ENCODE measurements around the gene PCDHA4. TPM values are rescaled to one million over a fixed set of nuclear protein-coding genes. Genes with fewer than 3 reads are reported as not detected.
A peak's percentile ranks its signal among the peaks of the same experiment; 100 is the strongest.
"Not testable (repeated sequence)": the region's sequence is repeated elsewhere in the genome, so short reads cannot be mapped to it uniquely, and the experiment has no call there.

The PCDHA4 gene
- total and polyA plus RNA-seq, 2 experiments from 2014 or later, result 1.8 to 12.5 TPM

DNA sequence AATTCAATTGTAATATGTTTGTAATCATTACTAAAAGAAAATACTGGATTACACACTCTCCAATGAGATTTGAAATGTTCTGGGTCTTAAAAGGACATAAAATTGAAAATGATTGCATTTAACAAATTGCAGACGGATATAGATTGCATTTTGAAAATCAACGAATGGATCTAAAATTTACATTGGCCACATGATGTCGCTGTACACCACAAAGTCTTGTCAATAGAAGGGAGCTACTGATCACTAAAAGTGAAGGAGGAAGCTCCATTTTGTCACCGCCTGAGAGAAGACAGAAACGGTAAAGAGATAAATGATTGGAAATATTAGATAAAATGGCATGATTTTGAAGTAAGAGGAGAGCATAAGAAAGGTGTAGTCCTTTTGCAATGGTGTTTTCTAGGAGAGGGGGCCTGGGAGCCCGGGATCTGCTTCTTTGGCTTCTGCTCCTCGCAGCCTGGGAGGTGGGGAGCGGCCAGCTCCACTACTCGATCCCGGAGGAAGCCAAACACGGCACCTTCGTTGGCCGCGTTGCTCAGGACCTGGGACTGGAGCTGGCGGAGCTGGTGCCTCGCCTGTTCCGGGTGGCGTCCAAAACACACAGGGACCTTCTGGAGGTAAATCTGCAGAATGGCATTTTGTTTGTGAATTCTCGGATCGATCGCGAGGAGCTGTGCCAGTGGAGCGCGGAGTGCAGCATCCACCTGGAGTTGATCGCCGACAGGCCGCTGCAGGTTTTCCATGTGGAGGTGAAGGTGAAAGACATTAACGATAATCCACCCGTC lies 20.8 kb upstream of the PCDHA4 start, which contains the start of gene PCDHA1:
Gene PCDHA1 (plus strand): TSS at position 236 of the 782 bp plus-strand sequence.
- Histone ChIP-seq H3K27me3 (ENCODE audit: insufficient read depth) (no peaks in the 10 kb centered on the region), H3K4me3 (no peak within 1 kb of the TSS), H3K4me1 (ENCODE audit: insufficient read depth) (no peaks in the 10 kb centered on the region), H3K36me3 (ENCODE audit: insufficient read depth) (no peaks in the 10 kb centered on the region; the same call in 1 of the 2 replicates), H3K9me2 (ENCODE audit: insufficient read depth) (no peaks in the 10 kb centered on the region), H3K79me2 (replicated peaks; ENCODE audit: insufficient read depth) (no peaks in the 10 kb centered on the region), H4K20me1 (replicated peaks; ENCODE audit: insufficient read depth) (no peaks in the 10 kb centered on the region), H3K4me2 (no peak within 1 kb of the TSS), H3K27ac (ENCODE audit: low read depth) (no peak within 1 kb of the TSS), H2AFZ (peak within 1 kb of the TSS; percentile 81), H3F3A (replicated peaks; ENCODE audit: low read depth) (no peaks in the 10 kb centered on the region)
- ATAC-seq, result peak; percentile 25; the same call in 2 of the 3 replicates
- Mint-ChIP-seq H3K27ac (no peak within 1 kb of the TSS), H3K36me3 (ENCODE audit: low read depth) (peaks cover 27% of the 10 kb centered on the region), H3K4me3 (no peak within 1 kb of the TSS), H3K9me3 (peaks cover 73% of the 10 kb centered on the region), H3K4me1 (no peaks in the 10 kb centered on the region), H3K27me3 (ENCODE audit: insufficient read depth, low read depth, poor library complexity) (no peaks in the 10 kb centered on the region)
- DNase-seq (ENCODE audit: low spot score), result peak; percentile 80
- no peak for TF ChIP-seq POLR2AphosphoS5 (IDR thresholded peaks at IDR 0.05; ENCODE audit: low read depth)
- TF ChIP-seq, protein P1, sequence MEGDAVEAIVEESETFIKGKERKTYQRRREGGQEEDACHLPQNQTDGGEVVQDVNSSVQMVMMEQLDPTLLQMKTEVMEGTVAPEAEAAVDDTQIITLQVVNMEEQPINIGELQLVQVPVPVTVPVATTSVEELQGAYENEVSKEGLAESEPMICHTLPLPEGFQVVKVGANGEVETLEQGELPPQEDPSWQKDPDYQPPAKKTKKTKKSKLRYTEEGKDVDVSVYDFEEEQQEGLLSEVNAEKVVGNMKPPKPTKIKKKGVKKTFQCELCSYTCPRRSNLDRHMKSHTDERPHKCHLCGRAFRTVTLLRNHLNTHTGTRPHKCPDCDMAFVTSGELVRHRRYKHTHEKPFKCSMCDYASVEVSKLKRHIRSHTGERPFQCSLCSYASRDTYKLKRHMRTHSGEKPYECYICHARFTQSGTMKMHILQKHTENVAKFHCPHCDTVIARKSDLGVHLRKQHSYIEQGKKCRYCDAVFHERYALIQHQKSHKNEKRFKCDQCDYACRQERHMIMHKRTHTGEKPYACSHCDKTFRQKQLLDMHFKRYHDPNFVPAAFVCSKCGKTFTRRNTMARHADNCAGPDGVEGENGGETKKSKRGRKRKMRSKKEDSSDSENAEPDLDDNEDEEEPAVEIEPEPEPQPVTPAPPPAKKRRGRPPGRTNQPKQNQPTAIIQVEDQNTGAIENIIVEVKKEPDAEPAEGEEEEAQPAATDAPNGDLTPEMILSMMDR (conservative IDR thresholded peaks at IDR 0.05; ENCODE audit: low read depth in 2 of 2), result peak; percentile 76

DNA sequence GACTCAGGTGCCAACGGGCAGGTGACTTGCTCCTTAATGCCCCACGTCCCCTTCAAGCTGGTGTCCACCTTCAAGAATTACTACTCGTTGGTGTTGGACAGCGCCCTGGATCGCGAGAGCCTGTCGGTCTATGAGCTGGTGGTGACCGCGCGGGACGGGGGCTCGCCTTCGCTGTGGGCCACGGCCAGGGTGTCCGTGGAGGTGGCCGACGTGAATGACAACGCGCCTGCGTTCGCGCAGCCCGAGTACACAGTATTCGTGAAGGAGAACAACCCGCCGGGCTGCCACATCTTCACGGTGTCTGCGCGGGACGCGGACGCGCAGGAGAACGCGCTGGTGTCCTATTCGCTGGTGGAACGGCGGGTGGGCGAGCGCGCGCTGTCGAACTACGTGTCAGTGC lies 19.4 kb upstream of the PCDHA4 start:
- not testable (repeated sequence) for H3K27ac ChIP-seq (ENCODE audit: low read depth); H3K27ac Mint-ChIP-seq; H3K27me3 Mint-ChIP-seq (ENCODE audit: insufficient read depth, low read depth, poor library complexity); ATAC-seq; DNase-seq (ENCODE audit: low spot score); H3K9me2 ChIP-seq (ENCODE audit: insufficient read depth); H2AFZ ChIP-seq; H3K79me2 ChIP-seq (replicated peaks; ENCODE audit: insufficient read depth); H3K4me3 Mint-ChIP-seq; H4K20me1 ChIP-seq (replicated peaks; ENCODE audit: insufficient read depth); H3F3A ChIP-seq (replicated peaks; ENCODE audit: low read depth); H3K36me3 ChIP-seq (ENCODE audit: insufficient read depth); H3K4me2 ChIP-seq; H3K4me1 ChIP-seq (ENCODE audit: insufficient read depth); H3K27me3 ChIP-seq (ENCODE audit: insufficient read depth); H3K4me3 ChIP-seq; H3K4me1 Mint-ChIP-seq
- TF ChIP-seq, protein P2, sequence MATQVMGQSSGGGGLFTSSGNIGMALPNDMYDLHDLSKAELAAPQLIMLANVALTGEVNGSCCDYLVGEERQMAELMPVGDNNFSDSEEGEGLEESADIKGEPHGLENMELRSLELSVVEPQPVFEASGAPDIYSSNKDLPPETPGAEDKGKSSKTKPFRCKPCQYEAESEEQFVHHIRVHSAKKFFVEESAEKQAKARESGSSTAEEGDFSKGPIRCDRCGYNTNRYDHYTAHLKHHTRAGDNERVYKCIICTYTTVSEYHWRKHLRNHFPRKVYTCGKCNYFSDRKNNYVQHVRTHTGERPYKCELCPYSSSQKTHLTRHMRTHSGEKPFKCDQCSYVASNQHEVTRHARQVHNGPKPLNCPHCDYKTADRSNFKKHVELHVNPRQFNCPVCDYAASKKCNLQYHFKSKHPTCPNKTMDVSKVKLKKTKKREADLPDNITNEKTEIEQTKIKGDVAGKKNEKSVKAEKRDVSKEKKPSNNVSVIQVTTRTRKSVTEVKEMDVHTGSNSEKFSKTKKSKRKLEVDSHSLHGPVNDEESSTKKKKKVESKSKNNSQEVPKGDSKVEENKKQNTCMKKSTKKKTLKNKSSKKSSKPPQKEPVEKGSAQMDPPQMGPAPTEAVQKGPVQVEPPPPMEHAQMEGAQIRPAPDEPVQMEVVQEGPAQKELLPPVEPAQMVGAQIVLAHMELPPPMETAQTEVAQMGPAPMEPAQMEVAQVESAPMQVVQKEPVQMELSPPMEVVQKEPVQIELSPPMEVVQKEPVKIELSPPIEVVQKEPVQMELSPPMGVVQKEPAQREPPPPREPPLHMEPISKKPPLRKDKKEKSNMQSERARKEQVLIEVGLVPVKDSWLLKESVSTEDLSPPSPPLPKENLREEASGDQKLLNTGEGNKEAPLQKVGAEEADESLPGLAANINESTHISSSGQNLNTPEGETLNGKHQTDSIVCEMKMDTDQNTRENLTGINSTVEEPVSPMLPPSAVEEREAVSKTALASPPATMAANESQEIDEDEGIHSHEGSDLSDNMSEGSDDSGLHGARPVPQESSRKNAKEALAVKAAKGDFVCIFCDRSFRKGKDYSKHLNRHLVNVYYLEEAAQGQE (IDR thresholded peaks at IDR 0.05; ENCODE audit: unreplicated experiment), result peak; percentile 51
- Mint-ChIP-seq H3K9me3 (peaks cover 66% of the 10 kb centered on the region), H3K36me3 (ENCODE audit: low read depth) (peaks cover 23% of the 10 kb centered on the region)

DNA sequence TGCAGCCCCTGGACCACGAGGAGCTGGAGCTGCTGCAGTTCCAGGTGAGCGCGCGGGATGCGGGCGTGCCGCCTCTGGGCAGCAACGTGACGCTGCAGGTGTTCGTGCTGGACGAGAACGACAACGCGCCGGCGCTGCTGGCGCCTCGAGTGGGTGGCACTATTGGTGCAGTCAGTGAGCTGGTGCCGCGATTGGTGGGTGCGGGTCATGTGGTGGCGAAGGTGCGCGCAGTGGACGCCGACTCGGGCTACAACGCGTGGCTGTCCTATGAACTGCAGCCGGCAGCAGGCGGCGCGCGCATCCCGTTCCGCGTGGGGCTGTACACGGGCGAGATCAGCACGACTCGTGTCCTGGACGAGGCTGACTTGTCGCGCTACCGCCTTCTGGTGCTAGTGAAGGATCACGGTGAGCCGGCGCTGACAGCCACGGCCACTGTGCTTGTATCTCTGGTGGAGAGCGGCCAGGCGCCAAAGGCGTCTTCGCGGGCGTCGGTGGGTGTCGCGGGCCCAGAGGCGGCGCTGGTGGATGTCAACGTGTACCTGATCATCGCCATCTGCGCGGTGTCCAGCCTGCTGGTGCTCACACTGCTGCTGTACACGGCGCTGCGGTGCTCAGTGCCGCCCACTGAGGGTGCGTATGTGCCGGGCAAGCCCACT lies 18.9 kb upstream of the PCDHA4 start:
- H3K27ac Mint-ChIP-seq; H3K36me3 ChIP-seq (ENCODE audit: insufficient read depth); H3F3A ChIP-seq (replicated peaks; ENCODE audit: low read depth); H4K20me1 ChIP-seq (replicated peaks; ENCODE audit: insufficient read depth); H3K27me3 ChIP-seq (ENCODE audit: insufficient read depth); H3K4me1 ChIP-seq (ENCODE audit: insufficient read depth); H3K4me2 ChIP-seq; H3K27ac ChIP-seq (ENCODE audit: low read depth); H3K4me3 ChIP-seq; H3K4me3 Mint-ChIP-seq; H3K9me2 ChIP-seq (ENCODE audit: insufficient read depth); DNase-seq (ENCODE audit: low spot score); ATAC-seq; H2AFZ ChIP-seq; H3K79me2 ChIP-seq (replicated peaks; ENCODE audit: insufficient read depth); H3K27me3 Mint-ChIP-seq (ENCODE audit: insufficient read depth, low read depth, poor library complexity); H3K4me1 Mint-ChIP-seq: not testable (repeated sequence)
- peaks cover 19% of the 10 kb centered on the region; the same call in 2 of the 3 replicates for H3K36me3 Mint-ChIP-seq (ENCODE audit: low read depth)
- peaks cover 63% of the 10 kb centered on the region for H3K9me3 Mint-ChIP-seq

All from GM23338 (cell line).